GM06990 (cell line): ENCODE measurements around the gene ACR.

Source experiments
- DNase-seq: peaks from one replicate; pipeline ENCODE4 v3.0.0-alpha.2; 2011; ENCODE audit not compliant: insufficient read length; ENCODE audit errors: extremely low read depth
- H3K27me3 ChIP-seq: replicated peaks from 2 replicates; pipeline ENCODE4 v1.6.0; 2011; ENCODE audit warnings: low read length; ENCODE audit not compliant: control insufficient read depth, insufficient read depth
- H3K36me3 ChIP-seq: 2 replicates; pipeline ENCODE4 v1.5.1; 2011; ENCODE audit warnings: low read length; ENCODE audit not compliant: control insufficient read depth, insufficient read depth
- H3K4me3 ChIP-seq: replicated peaks from 2 replicates; pipeline ENCODE4 v1.5.1; 2011; ENCODE audit warnings: low read depth, mild to moderate bottlenecking, control low read depth, low read length
- CTCF ChIP-seq: IDR thresholded peaks from 2 replicates; pipeline ENCODE4 v1.5.1; 2011; ENCODE audit warnings: low read length, control low read depth, mild to moderate bottlenecking, inconsistent platforms; ENCODE audit not compliant: insufficient read depth, poor library complexity, severe bottlenecking

ACR gene

GRCh38 chr22:50734343-50734771 lies 3.6 kb upstream of the ACR start:
- H3K27me3 ChIP-seq = no peaks in the 10 kb centered on the region; the same call in 1 of the 2 replicates
- no peak for TF ChIP-seq CTCF
- no peak for DNase-seq
- H3K4me3 ChIP-seq = no peak overlapping the region
- H3K36me3 ChIP-seq = no peaks in the 10 kb centered on the region

GRCh38 chr22:50734986-50735738 lies 2.8 kb upstream of the ACR start:
- DNase-seq = no peak
- H3K4me3 ChIP-seq = no peak overlapping the region
- no peaks in the 10 kb centered on the region for H3K36me3 ChIP-seq
- no peak for TF ChIP-seq CTCF
- no peaks in the 10 kb centered on the region; the same call in 1 of the 2 replicates for H3K27me3 ChIP-seq

GRCh38 chr22:50735739-50736030 lies 2.3 kb upstream of the ACR start:
- H3K36me3 ChIP-seq = no peaks in the 10 kb centered on the region
- no peaks in the 10 kb centered on the region; the same call in 1 of the 2 replicates for H3K27me3 ChIP-seq
- TF ChIP-seq CTCF = no peak
- no peak overlapping the region for H3K4me3 ChIP-seq
- no peak for DNase-seq

- Histone ChIP-seq H3K4me3 (no peak overlapping the region), H3K27me3 (no peaks in the 10 kb centered on the region; the same call in 1 of the 2 replicates), H3K36me3 (no peaks in the 10 kb centered on the region)
- no peak for TF ChIP-seq CTCF
- DNase-seq = no peak
Measured at GRCh38 chr22:50738649-50739227, 734 bp downstream of the ACR start.

GRCh38 chr22:50739279-50739691 lies 1.3 kb downstream of the ACR start:
- TF ChIP-seq CTCF = no peak
- Histone ChIP-seq H3K27me3 (no peaks in the 10 kb centered on the region; the same call in 1 of the 2 replicates), H3K4me3 (no peak overlapping the region), H3K36me3 (no peaks in the 10 kb centered on the region)
- DNase-seq = no peak
